ENCODE measurements around the gene MRTFA. TPM values are rescaled to one million over a fixed set of nuclear protein-coding genes. Genes with fewer than 3 reads are reported as not detected.
"Not testable (repeated sequence)": the region's sequence is repeated elsewhere in the genome, so short reads cannot be mapped to it uniquely, and the experiment has no call there.

Gene MRTFA
- polyA plus RNA-seq, 1 experiment = 8.9 TPM

GRCh38 chr22:40557972-40558371 lies 78.5 kb downstream of the MRTFA start:
- Histone ChIP-seq H3K4me3 (ENCODE audit: low read depth, low read length) (no peak overlapping the region), H3K36me3 (ENCODE audit: control insufficient read depth, insufficient read depth, low read length) (no peaks in the 10 kb centered on the region), H3K27me3 (ENCODE audit: control insufficient read depth, insufficient read depth, low read length) (no peaks in the 10 kb centered on the region)
- POLR2A ChIA-PET = no interaction called here
- no peak for DNase-seq (ENCODE audit: low read depth)
- CTCF ChIA-PET = interaction anchor here (1.0 kb wide), 1 partner anchor 124 kb away, joined by 3 read pairs; no protein-coding TSS in a partner anchor
- TF ChIP-seq, protein P1, sequence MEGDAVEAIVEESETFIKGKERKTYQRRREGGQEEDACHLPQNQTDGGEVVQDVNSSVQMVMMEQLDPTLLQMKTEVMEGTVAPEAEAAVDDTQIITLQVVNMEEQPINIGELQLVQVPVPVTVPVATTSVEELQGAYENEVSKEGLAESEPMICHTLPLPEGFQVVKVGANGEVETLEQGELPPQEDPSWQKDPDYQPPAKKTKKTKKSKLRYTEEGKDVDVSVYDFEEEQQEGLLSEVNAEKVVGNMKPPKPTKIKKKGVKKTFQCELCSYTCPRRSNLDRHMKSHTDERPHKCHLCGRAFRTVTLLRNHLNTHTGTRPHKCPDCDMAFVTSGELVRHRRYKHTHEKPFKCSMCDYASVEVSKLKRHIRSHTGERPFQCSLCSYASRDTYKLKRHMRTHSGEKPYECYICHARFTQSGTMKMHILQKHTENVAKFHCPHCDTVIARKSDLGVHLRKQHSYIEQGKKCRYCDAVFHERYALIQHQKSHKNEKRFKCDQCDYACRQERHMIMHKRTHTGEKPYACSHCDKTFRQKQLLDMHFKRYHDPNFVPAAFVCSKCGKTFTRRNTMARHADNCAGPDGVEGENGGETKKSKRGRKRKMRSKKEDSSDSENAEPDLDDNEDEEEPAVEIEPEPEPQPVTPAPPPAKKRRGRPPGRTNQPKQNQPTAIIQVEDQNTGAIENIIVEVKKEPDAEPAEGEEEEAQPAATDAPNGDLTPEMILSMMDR (IDR thresholded peaks at IDR 0.05; ENCODE audit: insufficient read depth, low read depth, low read length) = no peak

- Histone ChIP-seq H3K36me3 (ENCODE audit: control insufficient read depth, insufficient read depth, low read length) (peaks cover 3% of the 10 kb centered on the region; the same call in 1 of the 2 replicates), H3K4me3 (ENCODE audit: low read depth, low read length) (no peak overlapping the region), H3K27me3 (ENCODE audit: control insufficient read depth, insufficient read depth, low read length) (no peaks in the 10 kb centered on the region)
- DNase-seq (ENCODE audit: low read depth) = no peak
- CTCF ChIA-PET = no interaction called here
- POLR2A ChIA-PET = no interaction called here
- TF ChIP-seq, protein P1 (IDR thresholded peaks at IDR 0.05; ENCODE audit: insufficient read depth, low read depth, low read length) = no peak
Observed at GRCh38 chr22:40556641-40557040, 79.9 kb downstream of the MRTFA start.

GRCh38 chr22:40554023-40554422 lies 82.5 kb downstream of the MRTFA start:
- CTCF ChIA-PET = interaction anchor here (1.1 kb wide), 1 partner anchor 12 kb away, joined by 3 read pairs; no protein-coding TSS in a partner anchor
- POLR2A ChIA-PET; H3K27me3 ChIP-seq (ENCODE audit: control insufficient read depth, insufficient read depth, low read length); H3K4me3 ChIP-seq (ENCODE audit: low read depth, low read length); H3K36me3 ChIP-seq (ENCODE audit: control insufficient read depth, insufficient read depth, low read length); DNase-seq (ENCODE audit: low read depth): not testable (repeated sequence)

- CTCF ChIA-PET = interaction anchor here (1.1 kb wide), 1 partner anchor 11 kb away, joined by 3 read pairs; no protein-coding TSS in a partner anchor
- DNase-seq (ENCODE audit: low read depth) = no peak
- H3K36me3 ChIP-seq (ENCODE audit: control insufficient read depth, insufficient read depth, low read length) = peaks cover 3% of the 10 kb centered on the region; the same call in 1 of the 2 replicates
- no peaks in the 10 kb centered on the region for H3K27me3 ChIP-seq (ENCODE audit: control insufficient read depth, insufficient read depth, low read length)
- TF ChIP-seq, protein P1 (IDR thresholded peaks at IDR 0.05; ENCODE audit: insufficient read depth, low read depth, low read length) = no peak
- no peak overlapping the region for H3K4me3 ChIP-seq (ENCODE audit: low read depth, low read length)
- POLR2A ChIA-PET = no interaction called here
Observed at GRCh38 chr22:40553014-40553554, 83.4 kb downstream of the MRTFA start.

GRCh38 chr22:40552070-40552469 lies 84.4 kb downstream of the MRTFA start:
- CTCF ChIA-PET = no interaction called here
- DNase-seq (ENCODE audit: low read depth) = no peak
- POLR2A ChIA-PET = no interaction called here

More at GRCh38 chr22:40552070-40552469, 84.4 kb downstream of the MRTFA start:
- no peak overlapping the region for H3K4me3 ChIP-seq (ENCODE audit: low read depth, low read length)
- TF ChIP-seq, protein P1 (IDR thresholded peaks at IDR 0.05; ENCODE audit: insufficient read depth, low read depth, low read length) = no peak
- no peaks in the 10 kb centered on the region for H3K27me3 ChIP-seq (ENCODE audit: control insufficient read depth, insufficient read depth, low read length)
- H3K36me3 ChIP-seq (ENCODE audit: control insufficient read depth, insufficient read depth, low read length) = peaks cover 3% of the 10 kb centered on the region; the same call in 1 of the 2 replicates
